Naive B cell (primary cell): ENCODE results near the gene SLC2A13. TPM values are rescaled to one million over a fixed set of nuclear protein-coding genes. Genes with fewer than 3 reads are reported as not detected.

Experiments
- ATAC-seq, 2 donors: fragments of 150-1000 bp; cut with Tn5 transposase; 2 replicates each; pipeline ENCODE4 v1.10.0; 2021; ENCODE audit warnings: low read depth in 2 of 2, mild to moderate bottlenecking in 2 of 2, moderate library complexity in 2 of 2
- DNase-seq: peaks from one replicate; pipeline ENCODE4 v3.0.0; 2022
- H3K27ac Mint-ChIP-seq, 6 donors: one replicate each; pipeline ENCODE4 v1.8.0; 2020 to 2022; ENCODE audit warnings: mild to moderate bottlenecking in 6 of 6, mixed read lengths in 6 of 6, moderate library complexity in 5 of 6, inconsistent platforms in 2 of 6
- H3K27me3 Mint-ChIP-seq, 3 donors: one replicate each; pipeline ENCODE4 v1.8.0; 2021 to 2022; ENCODE audit warnings: mixed read lengths in 3 of 3, mild to moderate bottlenecking in 1 of 3
- H3K36me3 Mint-ChIP-seq, 2 donors: one replicate each; pipeline ENCODE4 v1.8.0; 2020 to 2022; ENCODE audit warnings: mixed read lengths in 2 of 2, inconsistent platforms in 1 of 2, mild to moderate bottlenecking in 1 of 2
- H3K4me1 Mint-ChIP-seq, 3 donors: one replicate each; pipeline ENCODE4 v1.8.0; 2020 to 2022; ENCODE audit warnings: mixed read lengths in 3 of 3, inconsistent platforms in 1 of 3, mild to moderate bottlenecking in 1 of 3, moderate library complexity in 1 of 3
- H3K4me3 Mint-ChIP-seq, 8 donors: one replicate each; pipeline ENCODE4 v1.8.0; 2020 to 2022; ENCODE audit warnings: mild to moderate bottlenecking in 8 of 8, mixed read lengths in 8 of 8, moderate library complexity in 8 of 8, inconsistent platforms in 2 of 8
- H3K9me3 Mint-ChIP-seq, 7 donors: one replicate each; pipeline ENCODE4 v1.8.0; 2020 to 2022; ENCODE audit warnings: mixed read lengths in 7 of 7, mild to moderate bottlenecking in 5 of 7, inconsistent platforms in 2 of 7, moderate library complexity in 1 of 7
- polyA plus RNA-seq, 6 donors: library from polyadenylated mRNA; unstranded; fragments of 300-500 nt; fragmentation: Illumina TruSeq; gene quantifications; one replicate each; pipeline ENCODE4 v1.2.3, GENCODE V29; 2021; ENCODE audit warnings: low read depth in 6 of 6

The SLC2A13 gene
- polyA plus RNA-seq, 6 donors from 2014 or later, result 0.72 to 2.2 (median 1.9) TPM; not detected in 1

DNA sequence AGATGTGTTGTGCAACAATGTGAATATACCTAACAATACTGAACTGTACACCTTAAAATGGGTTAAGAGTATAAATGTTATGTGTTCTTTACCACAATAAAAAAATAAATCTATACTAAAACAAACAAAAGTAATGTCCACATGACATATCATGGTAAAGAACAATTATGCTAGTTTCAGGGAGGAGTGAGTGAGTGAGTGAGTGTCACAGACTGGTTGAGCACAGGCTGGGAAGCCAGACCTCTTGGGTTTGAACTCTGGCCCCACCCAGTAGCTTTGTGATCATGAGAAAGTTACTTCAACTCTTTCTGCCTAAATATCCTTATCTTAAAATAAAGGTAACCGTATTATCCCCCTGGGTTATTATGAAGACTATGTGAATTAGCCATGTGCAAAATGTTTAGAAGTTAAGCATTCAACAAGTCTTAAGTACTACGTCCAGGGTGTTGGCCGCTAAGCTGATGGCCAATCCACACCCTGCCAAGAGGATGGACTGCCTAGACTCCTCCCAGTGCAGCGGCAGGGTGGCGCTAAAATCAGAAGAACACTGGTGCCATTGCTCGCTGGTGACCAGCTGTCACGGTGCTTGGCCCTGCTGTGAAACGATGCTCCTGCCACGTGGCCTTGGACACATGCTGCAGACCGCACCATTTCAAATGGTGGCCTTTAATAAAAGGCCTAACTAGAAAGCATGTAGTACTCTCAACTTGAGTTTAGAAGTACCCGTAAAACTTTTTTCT is 7.3 kb downstream of the SLC2A13 start:
- Mint-ChIP-seq H3K36me3 (peaks cover 0 to 3% of the 10 kb centered on the region in 2 donors), H3K4me1 (peaks cover 0 to 6% (median 0%) of the 10 kb centered on the region in 3 donors), H3K27ac (no peak overlapping the region), H3K27me3 (no peaks in the 10 kb centered on the region), H3K4me3 (no peak overlapping the region), H3K9me3 (no peaks in the 10 kb centered on the region)
- ATAC-seq (no peak), DNase-seq (no peak)

DNA sequence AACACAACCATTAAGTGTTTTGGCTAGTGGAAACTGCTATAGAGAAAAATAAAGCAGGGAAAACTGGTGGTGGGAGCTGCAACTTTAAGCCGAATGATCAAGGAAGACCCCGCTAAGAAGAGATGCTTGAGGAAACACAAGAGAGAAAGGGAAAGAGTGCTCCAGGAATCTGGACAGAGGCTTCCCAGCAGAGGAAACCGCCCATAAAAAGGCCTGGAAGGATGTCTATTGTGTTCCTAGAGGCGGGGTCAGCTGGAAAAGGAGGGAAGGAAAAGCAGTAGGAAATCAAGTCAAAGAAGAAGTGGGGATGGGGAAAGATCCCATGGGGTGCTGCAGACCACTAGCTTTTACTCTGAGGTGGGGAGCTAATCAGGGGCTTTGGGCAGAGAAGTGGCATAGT is 12.4 kb downstream of the SLC2A13 start:
- H3K36me3 Mint-ChIP-seq, result peaks cover 0 to 7% of the 10 kb centered on the region in 2 donors
- H3K9me3 Mint-ChIP-seq, result no peaks in the 10 kb centered on the region
- no peak for DNase-seq
- no peak overlapping the region for H3K4me3 Mint-ChIP-seq
- no peaks in the 10 kb centered on the region for H3K27me3 Mint-ChIP-seq
- no peak for ATAC-seq
- H3K27ac Mint-ChIP-seq, result no peak overlapping the region
- no peaks in the 10 kb centered on the region for H3K4me1 Mint-ChIP-seq

DNA sequence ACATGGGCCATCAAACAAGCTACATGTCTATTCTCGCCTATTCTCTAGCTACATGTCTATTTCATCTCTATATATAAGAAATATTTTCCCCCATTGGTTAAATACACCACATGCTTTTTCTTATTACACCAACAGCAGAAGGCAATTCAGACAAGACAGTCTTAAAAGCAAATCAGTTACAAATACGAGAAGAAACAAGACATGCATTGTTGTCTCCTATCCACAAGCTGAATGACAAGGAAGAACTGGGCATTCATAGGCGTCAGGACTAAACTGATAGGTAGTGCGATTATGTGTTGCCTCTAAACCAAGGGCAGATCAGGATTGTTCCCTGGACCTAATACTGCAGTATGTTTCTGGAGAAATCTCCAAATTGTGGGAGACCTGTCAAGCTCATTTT is 19.4 kb downstream of the SLC2A13 start:
- DNase-seq (no peak), ATAC-seq (no peak)
- Mint-ChIP-seq H3K27ac (no peak overlapping the region), H3K4me3 (no peak overlapping the region), H3K36me3 (peaks cover 5 to 7% of the 10 kb centered on the region in 2 donors), H3K9me3 (no peaks in the 10 kb centered on the region), H3K27me3 (no peaks in the 10 kb centered on the region), H3K4me1 (no peaks in the 10 kb centered on the region)

DNA sequence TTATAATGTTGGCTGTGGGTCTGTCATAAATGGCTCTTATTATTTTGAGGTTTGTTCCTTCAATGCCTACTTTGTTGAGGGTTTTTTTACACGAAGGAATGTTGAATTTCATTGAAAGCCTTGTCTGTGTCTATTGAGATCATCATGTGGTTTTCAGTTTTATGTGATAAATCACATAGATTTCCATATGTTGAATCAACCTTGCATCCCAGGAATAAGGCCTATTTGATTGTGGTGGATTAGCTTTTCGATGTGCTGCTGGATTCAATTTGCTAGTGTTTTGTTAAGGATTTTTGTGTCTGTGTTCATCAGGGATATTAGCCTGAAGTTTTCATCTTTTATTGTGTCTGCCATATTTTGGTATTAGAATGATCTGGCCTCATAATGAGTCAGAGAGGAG is 27.6 kb downstream of the SLC2A13 start:
- peaks cover 0 to 6% (median 0%) of the 10 kb centered on the region in 7 donors for H3K9me3 Mint-ChIP-seq
- H3K27me3 Mint-ChIP-seq, result no peaks in the 10 kb centered on the region
- ATAC-seq, result no peak
- no peak for DNase-seq
- H3K36me3 Mint-ChIP-seq, result peaks cover 0 to 8% of the 10 kb centered on the region in 2 donors
- no peak overlapping the region for H3K4me3 Mint-ChIP-seq
- no peaks in the 10 kb centered on the region for H3K4me1 Mint-ChIP-seq
- H3K27ac Mint-ChIP-seq, result no peak overlapping the region

DNA sequence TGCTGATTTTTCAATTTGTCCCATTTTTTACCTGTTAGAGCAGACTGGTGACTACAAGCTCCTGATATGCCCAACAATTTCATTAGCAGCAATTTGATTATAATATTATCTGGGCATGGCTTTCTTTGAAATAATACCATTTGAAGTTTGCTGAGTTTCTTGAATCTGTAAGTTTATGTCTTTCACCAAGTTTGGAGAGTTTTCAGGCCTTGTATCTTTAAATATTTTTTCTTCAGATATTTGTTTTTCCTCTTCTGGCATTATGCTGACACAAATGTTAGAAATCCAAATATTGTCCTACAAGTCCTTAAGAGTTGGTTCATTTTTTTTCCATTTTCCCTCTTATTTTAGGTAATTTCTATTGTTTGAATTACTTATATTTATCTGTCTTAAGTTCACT is 30.4 kb downstream of the SLC2A13 start:
- Mint-ChIP-seq H3K27me3 (no peaks in the 10 kb centered on the region), H3K4me1 (no peaks in the 10 kb centered on the region), H3K27ac (peak overlapping the region in 1 of 6 donors; percentile 40), H3K4me3 (no peak overlapping the region), H3K36me3 (no peaks in the 10 kb centered on the region), H3K9me3 (peaks cover 0 to 5% (median 0%) of the 10 kb centered on the region in 7 donors)
- ATAC-seq (no peak), DNase-seq (no peak)

DNA sequence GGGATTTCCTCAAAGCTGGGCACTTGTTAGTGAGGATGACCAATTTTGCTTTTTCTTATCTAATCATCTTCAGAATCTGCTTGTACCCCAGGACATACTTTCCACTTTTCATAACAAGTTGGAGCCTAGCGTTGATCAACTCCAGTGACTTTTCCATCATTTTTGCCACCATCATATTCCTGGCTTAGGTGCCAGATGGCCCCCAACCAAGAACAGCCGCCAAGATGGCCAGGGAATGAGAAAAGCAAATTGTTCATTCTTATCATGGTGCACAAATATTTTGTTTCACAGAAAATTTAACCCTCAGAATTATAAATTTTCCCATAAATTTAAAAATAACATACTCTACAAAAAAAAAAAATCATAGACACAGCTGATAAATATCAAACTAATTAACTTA is 37.5 kb downstream of the SLC2A13 start:
- Mint-ChIP-seq H3K4me1 (peaks cover 0 to 2% (median 0%) of the 10 kb centered on the region in 3 donors), H3K4me3 (no peak overlapping the region), H3K27me3 (no peaks in the 10 kb centered on the region), H3K27ac (no peak overlapping the region), H3K9me3 (no peaks in the 10 kb centered on the region), H3K36me3 (no peaks in the 10 kb centered on the region)
- DNase-seq (no peak), ATAC-seq (no peak)

DNA sequence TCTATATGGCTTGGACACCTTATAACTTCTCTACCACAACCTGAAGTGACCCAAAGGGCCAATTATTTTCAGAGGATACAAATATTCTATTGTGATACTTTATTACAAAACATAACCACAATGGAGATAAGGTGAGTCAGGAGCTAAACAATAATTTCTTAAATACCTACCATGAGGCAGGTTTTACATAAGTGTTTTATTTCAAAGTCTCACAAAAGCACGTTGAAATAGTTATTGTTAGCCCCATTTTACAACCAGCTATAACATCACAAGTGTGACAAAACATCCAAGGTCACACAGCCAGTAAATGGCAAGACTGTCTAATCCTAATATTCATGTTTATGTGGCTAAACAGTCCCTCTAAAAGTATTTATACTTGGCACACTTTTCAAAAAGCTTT is 40.2 kb downstream of the SLC2A13 start:
- no peak for ATAC-seq
- DNase-seq, result no peak
- H3K36me3 Mint-ChIP-seq, result no peaks in the 10 kb centered on the region
- no peaks in the 10 kb centered on the region for H3K27me3 Mint-ChIP-seq
- peaks cover 0 to 2% (median 0%) of the 10 kb centered on the region in 3 donors for H3K4me1 Mint-ChIP-seq
- no peak overlapping the region for H3K4me3 Mint-ChIP-seq
- H3K9me3 Mint-ChIP-seq, result no peaks in the 10 kb centered on the region
- peak overlapping the region in 1 of 6 donors; percentile 14 for H3K27ac Mint-ChIP-seq

DNA sequence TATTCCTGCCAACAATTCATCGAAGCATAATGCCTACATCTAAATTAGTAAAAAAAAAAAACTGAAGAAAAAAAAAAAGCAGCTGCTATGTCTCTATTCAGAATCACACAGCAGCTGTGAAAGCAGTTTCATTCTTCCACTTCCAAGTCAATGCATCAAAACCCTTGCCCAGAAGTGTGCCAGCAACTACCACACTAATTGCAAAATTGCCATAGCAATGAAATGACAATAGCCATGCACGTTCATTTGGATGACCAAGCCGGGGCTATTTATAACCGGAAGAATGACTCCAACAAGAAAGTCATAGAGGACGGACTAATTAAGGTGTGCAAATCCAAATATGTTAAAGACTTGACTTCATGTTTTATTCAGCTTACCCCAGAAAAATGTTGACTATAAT is 42.5 kb downstream of the SLC2A13 start:
- H3K27me3 Mint-ChIP-seq, result no peaks in the 10 kb centered on the region
- DNase-seq (no peak), ATAC-seq (no peak)
- H3K9me3 Mint-ChIP-seq, result no peaks in the 10 kb centered on the region
- H3K4me1 Mint-ChIP-seq, result peaks cover 0 to 2% (median 0%) of the 10 kb centered on the region in 3 donors
- no peak overlapping the region for H3K4me3 Mint-ChIP-seq
- no peak overlapping the region for H3K27ac Mint-ChIP-seq
- H3K36me3 Mint-ChIP-seq, result no peaks in the 10 kb centered on the region

DNA sequence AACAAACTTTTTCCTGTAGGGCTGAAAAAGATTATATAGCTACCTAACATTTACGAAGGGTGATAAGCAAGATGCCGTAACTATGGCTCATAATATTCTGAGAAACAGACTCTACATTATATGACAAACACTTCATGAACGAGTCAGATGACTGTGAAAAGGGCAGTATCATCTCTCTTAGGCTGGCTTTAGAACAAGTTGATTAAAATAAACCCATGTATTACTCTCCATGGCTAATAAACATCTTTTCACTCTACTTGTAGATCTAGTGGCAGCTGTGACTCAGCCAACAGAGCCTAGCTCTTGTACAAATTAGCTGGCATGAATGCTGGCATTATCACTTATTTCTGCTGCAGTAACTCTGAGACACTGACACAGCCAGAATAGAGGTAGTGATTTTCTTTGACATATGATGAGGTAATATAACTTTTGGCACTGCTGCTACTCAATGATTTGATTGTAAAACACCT is 47.1 kb downstream of the SLC2A13 start:
- Mint-ChIP-seq H3K27ac (no peak overlapping the region), H3K27me3 (no peaks in the 10 kb centered on the region), H3K4me3 (no peak overlapping the region), H3K36me3 (no peaks in the 10 kb centered on the region), H3K9me3 (no peaks in the 10 kb centered on the region), H3K4me1 (no peaks in the 10 kb centered on the region)
- no peak for DNase-seq
- ATAC-seq, result no peak

DNA sequence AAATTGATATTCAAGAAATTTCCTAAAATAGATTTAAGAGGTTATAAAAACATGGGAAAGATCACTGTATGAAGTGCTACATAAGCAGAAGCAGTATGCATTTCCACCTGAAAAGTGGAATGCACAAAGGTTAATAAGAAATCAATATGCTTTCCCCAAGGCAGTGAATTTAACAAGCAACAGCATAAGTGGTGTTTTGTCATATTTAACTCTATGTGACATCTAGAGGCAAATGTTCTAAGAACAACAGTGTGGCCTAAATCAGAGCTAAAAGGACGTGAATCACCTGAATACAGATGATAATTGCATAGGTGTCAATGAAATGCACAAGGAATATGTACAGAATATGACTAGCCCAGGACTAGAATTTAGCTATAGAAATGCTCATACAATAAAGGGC is 49.5 kb downstream of the SLC2A13 start:
- no peaks in the 10 kb centered on the region for H3K4me1 Mint-ChIP-seq
- H3K9me3 Mint-ChIP-seq, result no peaks in the 10 kb centered on the region
- no peak for DNase-seq
- H3K27me3 Mint-ChIP-seq, result no peaks in the 10 kb centered on the region
- H3K27ac Mint-ChIP-seq, result no peak overlapping the region
- ATAC-seq, result no peak
- H3K4me3 Mint-ChIP-seq, result no peak overlapping the region
- no peaks in the 10 kb centered on the region for H3K36me3 Mint-ChIP-seq

DNA sequence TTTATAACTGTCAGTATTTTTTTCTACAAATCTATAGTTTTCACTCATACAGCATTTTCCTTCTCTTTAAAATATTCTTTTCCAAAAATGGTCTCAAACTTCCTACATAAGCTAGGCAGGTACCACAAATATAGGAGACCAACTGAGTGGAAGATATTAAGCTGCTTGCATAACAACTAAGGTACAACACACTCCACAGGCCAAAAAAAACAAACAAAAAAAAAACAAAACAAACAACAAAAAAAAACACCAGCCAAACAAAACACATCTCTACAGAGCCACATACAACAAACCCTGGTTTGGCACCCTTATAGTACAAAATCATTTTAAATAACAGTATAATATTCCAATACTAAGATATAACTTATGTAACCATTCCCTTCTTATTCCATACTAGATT is 50.1 kb downstream of the SLC2A13 start:
- DNase-seq, result no peak
- Mint-ChIP-seq H3K4me1 (no peaks in the 10 kb centered on the region), H3K27me3 (no peaks in the 10 kb centered on the region), H3K9me3 (no peaks in the 10 kb centered on the region), H3K27ac (no peak overlapping the region), H3K4me3 (no peak overlapping the region), H3K36me3 (no peaks in the 10 kb centered on the region)
- no peak for ATAC-seq

DNA sequence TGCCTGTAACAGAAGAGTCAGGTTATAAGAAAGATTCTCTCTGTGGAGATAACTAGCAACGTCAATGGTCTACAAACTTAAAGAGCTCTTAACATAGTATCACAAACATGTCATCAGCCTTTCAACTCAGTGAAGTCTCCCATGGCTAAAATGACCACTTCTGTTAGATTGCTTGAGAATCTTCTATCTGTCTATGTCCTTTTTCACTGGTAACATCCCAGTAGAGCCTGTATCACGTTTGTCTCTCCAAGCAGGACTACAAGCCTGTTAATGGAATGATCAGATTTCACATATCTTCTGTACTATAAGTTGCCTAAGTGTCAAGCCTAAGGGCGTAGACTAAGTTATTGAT is 50.7 kb downstream of the SLC2A13 start:
- Mint-ChIP-seq H3K27ac (peak overlapping the region in 1 of 6 donors; percentile 46), H3K4me3 (no peak overlapping the region), H3K27me3 (no peaks in the 10 kb centered on the region), H3K36me3 (no peaks in the 10 kb centered on the region), H3K9me3 (no peaks in the 10 kb centered on the region), H3K4me1 (no peaks in the 10 kb centered on the region)
- DNase-seq, result no peak
- no peak for ATAC-seq

DNA sequence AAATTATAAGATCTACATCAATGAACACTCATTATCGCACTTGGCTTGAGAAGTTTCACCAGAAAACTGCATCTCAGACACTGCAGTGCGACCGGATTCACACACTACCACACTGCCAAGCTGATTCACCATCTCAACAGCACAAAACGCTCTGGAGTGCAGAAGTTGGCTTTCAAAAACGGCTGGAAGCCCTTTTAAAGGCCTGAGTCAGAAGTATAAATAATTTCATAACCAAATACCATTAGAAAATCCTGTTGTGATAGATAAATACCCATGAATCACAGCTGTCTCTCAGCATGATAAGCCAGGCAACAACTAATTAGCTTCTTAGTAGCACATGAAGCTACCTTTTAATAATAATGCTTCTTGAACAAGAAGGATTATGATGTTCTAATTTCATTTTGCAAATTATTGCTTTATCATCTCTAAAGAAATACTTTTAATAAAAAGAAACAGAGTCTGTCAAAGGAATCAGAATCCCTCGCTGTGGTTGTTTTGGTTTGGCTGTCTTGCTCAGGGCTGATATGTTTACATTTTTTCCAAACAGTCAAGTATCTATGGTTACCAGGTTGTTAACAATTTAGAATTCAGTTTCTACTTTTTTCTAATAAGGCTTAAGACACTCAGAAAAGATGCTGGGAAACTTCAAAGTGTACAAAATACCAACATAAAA is 51.2 kb downstream of the SLC2A13 start:
- H3K9me3 Mint-ChIP-seq, result no peaks in the 10 kb centered on the region
- no peak overlapping the region for H3K4me3 Mint-ChIP-seq
- ATAC-seq, result no peak
- H3K27me3 Mint-ChIP-seq, result no peaks in the 10 kb centered on the region
- no peaks in the 10 kb centered on the region for H3K4me1 Mint-ChIP-seq
- H3K27ac Mint-ChIP-seq, result peak overlapping the region in 1 of 6 donors; percentile 46
- H3K36me3 Mint-ChIP-seq, result no peaks in the 10 kb centered on the region
- DNase-seq, result no peak

DNA sequence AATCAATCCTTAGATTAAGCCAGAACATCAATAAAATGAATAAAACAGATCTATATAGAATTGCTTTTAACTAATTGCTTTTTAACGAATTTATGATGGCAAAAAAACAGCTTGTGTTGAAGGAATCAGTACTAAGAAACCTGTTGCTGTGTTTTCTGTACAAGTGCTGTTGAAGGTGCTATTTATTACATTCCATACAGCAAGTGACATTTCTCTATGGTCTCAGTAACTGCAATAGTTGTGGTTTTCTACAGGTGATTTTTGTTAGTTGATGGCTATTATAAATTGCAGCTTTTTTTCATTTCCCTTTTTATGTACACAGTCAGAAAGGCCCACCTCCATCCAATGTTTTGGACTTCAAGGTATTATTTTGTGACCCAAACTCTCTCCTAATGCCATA is 56.6 kb downstream of the SLC2A13 start:
- Mint-ChIP-seq H3K27me3 (no peaks in the 10 kb centered on the region), H3K4me3 (no peak overlapping the region), H3K27ac (no peak overlapping the region), H3K36me3 (no peaks in the 10 kb centered on the region), H3K9me3 (no peaks in the 10 kb centered on the region), H3K4me1 (no peaks in the 10 kb centered on the region)
- ATAC-seq (no peak), DNase-seq (no peak)
